Osteoblast (primary cell): ENCODE results near the gene AHNAK2. TPM values are rescaled to one million over a fixed set of nuclear protein-coding genes. Genes with fewer than 3 reads are reported as not detected.

ENCODE experiments used
- DNase-seq: peaks from one replicate; pipeline ENCODE4 v3.0.0; 2011; ENCODE audit warnings: low spot score, mixed read lengths; ENCODE audit not compliant: insufficient read length; ENCODE audit errors: missing footprints
- H2AFZ ChIP-seq: 2 replicates; pipeline ENCODE4 v1.6.0; 2011; ENCODE audit warnings: mild to moderate bottlenecking, low read length
- H3K27ac ChIP-seq: 2 replicates; pipeline ENCODE4 v1.5.1; 2011; ENCODE audit warnings: mild to moderate bottlenecking, low read depth, low read length, moderate library complexity
- H3K27me3 ChIP-seq: 2 replicates; pipeline ENCODE4 v1.6.0; 2012; ENCODE audit warnings: mild to moderate bottlenecking, control low read depth, inconsistent platforms, low read length, moderate library complexity; ENCODE audit not compliant: insufficient read depth
- H3K36me3 ChIP-seq: 2 replicates; pipeline ENCODE4 v1.5.1; 2011; ENCODE audit warnings: mild to moderate bottlenecking, low read length, control low read depth, moderate library complexity; ENCODE audit not compliant: insufficient read depth
- H3K4me1 ChIP-seq: 2 replicates; pipeline ENCODE4 v1.5.1; 2011; ENCODE audit warnings: mild to moderate bottlenecking, low read length, control low read depth, moderate library complexity; ENCODE audit not compliant: insufficient read depth
- H3K4me2 ChIP-seq: 2 replicates; pipeline ENCODE4 v1.6.0; 2011; ENCODE audit warnings: mild to moderate bottlenecking, low read length; ENCODE audit not compliant: insufficient read depth
- H3K4me3 ChIP-seq: fragments of 200-600 bp; sonication (generic); 3 replicates; pipeline ENCODE4 v1.5.1; 2012; ENCODE audit warnings: mild to moderate bottlenecking, low read length, inconsistent platforms; ENCODE audit not compliant: insufficient read depth
- H3K79me2 ChIP-seq: 2 replicates; pipeline ENCODE4 v1.6.0; 2012; ENCODE audit warnings: mild to moderate bottlenecking, low read length, control low read depth, inconsistent platforms; ENCODE audit not compliant: insufficient read depth
- H3K9me3 ChIP-seq: 2 replicates; pipeline ENCODE4 v1.5.1; 2011; ENCODE audit warnings: low read depth, low read length, control low read depth
- H4K20me1 ChIP-seq: 2 replicates; pipeline ENCODE4 v1.6.0; 2012; ENCODE audit warnings: mild to moderate bottlenecking, low read length, control low read depth; ENCODE audit not compliant: insufficient read depth
- CTCF ChIP-seq: IDR thresholded peaks from 2 replicates; pipeline ENCODE4 v1.5.1; 2011; ENCODE audit warnings: mild to moderate bottlenecking, low read depth, low read length, moderate library complexity; ENCODE audit errors: extremely low read depth
- total RNA-seq: library from RNA; depleted of rRNA; stranded (reverse); fragments of >200 nt; gene quantifications from 2 replicates; pipeline ENCODE4 v1.2.3, GENCODE V29; 2012

Gene AHNAK2
- total RNA-seq, 1 donor = 30.8 TPM

GRCh38 chr14:105021656-105022275 is 43.6 kb upstream of the AHNAK2 start:
- peak overlapping the region; percentile 93 for H3K4me2 ChIP-seq
- H3K4me3 ChIP-seq = peak overlapping the region; percentile 78
- H4K20me1 ChIP-seq = peaks cover 4% of the 10 kb centered on the region
- H2AFZ ChIP-seq = peak overlapping the region; percentile 51
- no peaks in the 10 kb centered on the region for H3K27me3 ChIP-seq
- H3K79me2 ChIP-seq = peaks cover 52% of the 10 kb centered on the region
- no peak for TF ChIP-seq CTCF
- no peaks in the 10 kb centered on the region for H3K9me3 ChIP-seq
- peak; percentile 80 for DNase-seq
- H3K4me1 ChIP-seq = peaks cover 63% of the 10 kb centered on the region
- no peaks in the 10 kb centered on the region for H3K36me3 ChIP-seq
- peak overlapping the region; percentile 88 for H3K27ac ChIP-seq

- peaks cover 59% of the 10 kb centered on the region for H3K79me2 ChIP-seq
Measured at GRCh38 chr14:105020815-105021655, 42.9 kb upstream of the AHNAK2 start, which contains the start of gene CDCA4. Gene CDCA4, minus strand, starts transcription at chr14:105021083. Its CDS starts 9,154 bp downstream, at chr14:105011929.

GRCh38 chr14:105019861-105020814 is 42.0 kb upstream of the AHNAK2 start:
- Histone ChIP-seq H3K27me3 (no peaks in the 10 kb centered on the region), H3K79me2 (peaks cover 68% of the 10 kb centered on the region), H3K4me1 (peaks cover 51% of the 10 kb centered on the region), H3K4me3 (peak overlapping the region; percentile 83), H3K36me3 (no peaks in the 10 kb centered on the region), H4K20me1 (peaks cover 4% of the 10 kb centered on the region), H3K27ac (peak overlapping the region; percentile 69), H3K4me2 (peak overlapping the region; percentile 93), H3K9me3 (no peaks in the 10 kb centered on the region), H2AFZ (peak overlapping the region; percentile 91)
- TF ChIP-seq CTCF = no peak
- DNase-seq = peak; percentile 82

More at GRCh38 chr14:105020815-105021655, 42.9 kb upstream of the AHNAK2 start, which contains the start of gene CDCA4:
- Histone ChIP-seq H3K36me3 (no peaks in the 10 kb centered on the region), H3K4me2 (peak within 1 kb of the TSS; percentile 93), H2AFZ (peak within 1 kb of the TSS; percentile 91), H3K27ac (peak within 1 kb of the TSS; percentile 88), H3K4me1 (peaks cover 58% of the 10 kb centered on the region), H3K9me3 (no peaks in the 10 kb centered on the region), H3K4me3 (peak within 1 kb of the TSS; percentile 83), H4K20me1 (peaks cover 4% of the 10 kb centered on the region), H3K27me3 (no peaks in the 10 kb centered on the region)
- no peak for TF ChIP-seq CTCF
- peak; percentile 100 for DNase-seq
